HEK293 (cell line): ENCODE results near the gene NUDT13.
A peak's percentile ranks its signal among the peaks of the same experiment; 100 is the strongest.

ENCODE experiments used
- CTCF ChIP-seq: fragments of 450-650 bp; formaldehyde crosslinking; IDR thresholded peaks from 2 replicates; pipeline ENCODE4 v1.5.1; 2016; ENCODE audit warnings: missing biosample characterization, missing genetic modification characterization
- GLI4 ChIP-seq: fragments of 450-650 bp; formaldehyde crosslinking; IDR thresholded peaks from 2 replicates; pipeline ENCODE4 v1.5.1; 2016; ENCODE audit warnings: missing biosample characterization, missing genetic modification characterization
- IKZF3 ChIP-seq: fragments of 450-650 bp; IDR thresholded peaks from 2 replicates; pipeline ENCODE4 v1.5.0; 2018; ENCODE audit warnings: missing biosample characterization, mild to moderate bottlenecking, missing genetic modification characterization, moderate library complexity
- KLF17 ChIP-seq: fragments of 450-650 bp; formaldehyde crosslinking; IDR thresholded peaks from 2 replicates; pipeline ENCODE4 v1.5.1; 2016; ENCODE audit warnings: missing biosample characterization, missing genetic modification characterization
- SP2 ChIP-seq: fragments of 450-650 bp; formaldehyde crosslinking; IDR thresholded peaks from 2 replicates; pipeline ENCODE4 v1.5.1; 2016; ENCODE audit warnings: missing biosample characterization, missing genetic modification characterization
- SP3 ChIP-seq: fragments of 450-650 bp; formaldehyde crosslinking; IDR thresholded peaks from 2 replicates; pipeline ENCODE4 v1.5.1; 2016; ENCODE audit warnings: missing biosample characterization, missing genetic modification characterization
- ZNF112 ChIP-seq: fragments of 450-650 bp; formaldehyde crosslinking; IDR thresholded peaks from 2 replicates; pipeline ENCODE4 v1.5.0; 2017; ENCODE audit warnings: missing biosample characterization, missing genetic modification characterization
- ZNF16 ChIP-seq: fragments of 450-650 bp; formaldehyde crosslinking; IDR thresholded peaks from 2 replicates; pipeline ENCODE4 v1.5.1; 2016; ENCODE audit warnings: low read depth, missing biosample characterization, missing genetic modification characterization
- ZNF274 ChIP-seq, 2 experiments: fragments of 200-500 bp in 1 of 2; fragments of 450-650 bp in 1 of 2; sonication (Bioruptor generic) in 1 of 2; formaldehyde crosslinking in 1 of 2; IDR thresholded peaks; 2 replicates each; pipeline versions ENCODE4 v1.5.1 to v1.6.1; 2014 to 2016; ENCODE audit warnings: borderline replicate concordance in 1 of 2, inconsistent platforms in 1 of 2, low read length in 1 of 2, missing biosample characterization in 1 of 2, missing genetic modification characterization in 1 of 2
- ZNF280C ChIP-seq: fragments of 450-650 bp; formaldehyde crosslinking; IDR thresholded peaks from 2 replicates; pipeline ENCODE4 v1.5.1; 2016; ENCODE audit warnings: missing biosample characterization, missing genetic modification characterization
- ZNF350 ChIP-seq: fragments of 450-650 bp; formaldehyde crosslinking; IDR thresholded peaks from 2 replicates; pipeline ENCODE4 v1.5.0; 2017; ENCODE audit warnings: missing biosample characterization, mild to moderate bottlenecking, missing genetic modification characterization
- ZNF558 ChIP-seq: fragments of 450-650 bp; formaldehyde crosslinking; IDR thresholded peaks from 2 replicates; pipeline ENCODE4 v1.5.1; 2016; ENCODE audit warnings: missing biosample characterization, missing genetic modification characterization
- ZNF585B ChIP-seq: fragments of 450-650 bp; formaldehyde crosslinking; IDR thresholded peaks from 2 replicates; pipeline ENCODE4 v1.5.1; 2016; ENCODE audit warnings: missing biosample characterization, missing genetic modification characterization
- ZNF624 ChIP-seq: fragments of 450-650 bp; formaldehyde crosslinking; IDR thresholded peaks from 2 replicates; pipeline ENCODE4 v1.5.1; 2017; ENCODE audit warnings: missing biosample characterization, missing genetic modification characterization
- ZNF626 ChIP-seq: fragments of 450-650 bp; sonication (Bioruptor Pico); formaldehyde crosslinking; IDR thresholded peaks from 2 replicates; pipeline ENCODE4 v1.5.1; 2018; ENCODE audit warnings: missing biosample characterization, missing genetic modification characterization, inconsistent platforms
- ZNF654 ChIP-seq: fragments of 450-650 bp; formaldehyde crosslinking; IDR thresholded peaks from 2 replicates; pipeline ENCODE4 v1.5.1; 2016; ENCODE audit warnings: low read depth, missing biosample characterization, missing genetic modification characterization
- ZNF670 ChIP-seq: fragments of 450-650 bp; formaldehyde crosslinking; IDR thresholded peaks from 2 replicates; pipeline ENCODE4 v1.5.1; 2016; ENCODE audit warnings: missing biosample characterization, missing genetic modification characterization, low read depth
- ZNF707 ChIP-seq: fragments of 450-650 bp; formaldehyde crosslinking; IDR thresholded peaks from 2 replicates; pipeline ENCODE4 v1.5.1; 2016; ENCODE audit warnings: missing biosample characterization, missing genetic modification characterization
- ZNF837 ChIP-seq: fragments of 450-650 bp; formaldehyde crosslinking; IDR thresholded peaks from 2 replicates; pipeline ENCODE4 v1.5.1; 2016; ENCODE audit warnings: missing biosample characterization, missing genetic modification characterization
- ZSCAN23 ChIP-seq: fragments of 450-650 bp; formaldehyde crosslinking; IDR thresholded peaks from 2 replicates; pipeline ENCODE4 v1.5.1; 2016; ENCODE audit warnings: missing biosample characterization, missing genetic modification characterization
- ZXDB ChIP-seq: fragments of 450-650 bp; formaldehyde crosslinking; IDR thresholded peaks from 2 replicates; pipeline ENCODE4 v1.5.1; 2016; ENCODE audit warnings: missing biosample characterization, missing genetic modification characterization
- TF ChIP-seq, protein P1 (sequence below): fragments of 450-650 bp; formaldehyde crosslinking; IDR thresholded peaks from 2 replicates; pipeline ENCODE4 v1.5.1; 2016; ENCODE audit warnings: missing biosample characterization, missing genetic modification characterization
- TF ChIP-seq, protein P2 (sequence below): fragments of 450-650 bp; formaldehyde crosslinking; IDR thresholded peaks from 2 replicates; pipeline ENCODE4 v1.5.1; 2016; ENCODE audit warnings: missing biosample characterization, missing genetic modification characterization
- TF ChIP-seq, protein P3 (sequence below): fragments of 450-650 bp; formaldehyde crosslinking; IDR thresholded peaks from 2 replicates; pipeline ENCODE4 v1.5.1; 2017; ENCODE audit warnings: missing biosample characterization, missing genetic modification characterization

NUDT13 gene

GRCh38 chr10:73096449-73097304 is 13.6 kb upstream of the NUDT13 start, which contains the start of gene P4HA1 (continued):
- 0 out of 2 replicates have a peak, but pooled peaks have one; percentile 21 for TF ChIP-seq ZSCAN23 (tag by site-specific recombination)
- TF ChIP-seq, protein P1, sequence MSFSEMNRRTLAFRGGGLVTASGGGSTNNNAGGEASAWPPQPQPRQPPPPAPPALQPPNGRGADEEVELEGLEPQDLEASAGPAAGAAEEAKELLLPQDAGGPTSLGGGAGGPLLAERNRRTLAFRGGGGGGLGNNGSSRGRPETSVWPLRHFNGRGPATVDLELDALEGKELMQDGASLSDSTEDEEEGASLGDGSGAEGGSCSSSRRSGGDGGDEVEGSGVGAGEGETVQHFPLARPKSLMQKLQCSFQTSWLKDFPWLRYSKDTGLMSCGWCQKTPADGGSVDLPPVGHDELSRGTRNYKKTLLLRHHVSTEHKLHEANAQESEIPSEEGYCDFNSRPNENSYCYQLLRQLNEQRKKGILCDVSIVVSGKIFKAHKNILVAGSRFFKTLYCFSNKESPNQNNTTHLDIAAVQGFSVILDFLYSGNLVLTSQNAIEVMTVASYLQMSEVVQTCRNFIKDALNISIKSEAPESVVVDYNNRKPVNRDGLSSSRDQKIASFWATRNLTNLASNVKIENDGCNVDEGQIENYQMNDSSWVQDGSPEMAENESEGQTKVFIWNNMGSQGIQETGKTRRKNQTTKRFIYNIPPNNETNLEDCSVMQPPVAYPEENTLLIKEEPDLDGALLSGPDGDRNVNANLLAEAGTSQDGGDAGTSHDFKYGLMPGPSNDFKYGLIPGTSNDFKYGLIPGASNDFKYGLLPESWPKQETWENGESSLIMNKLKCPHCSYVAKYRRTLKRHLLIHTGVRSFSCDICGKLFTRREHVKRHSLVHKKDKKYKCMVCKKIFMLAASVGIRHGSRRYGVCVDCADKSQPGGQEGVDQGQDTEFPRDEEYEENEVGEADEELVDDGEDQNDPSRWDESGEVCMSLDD, result peak; percentile 86; the same call in 1 of the 2 replicates
- peak; percentile 38 for TF ChIP-seq SP2
- no peak for TF ChIP-seq ZNF350
- no peak for TF ChIP-seq ZNF558 (tag by site-specific recombination)
- TF ChIP-seq ZNF624 (tag by site-specific recombination), result no peak
- peak; percentile 74 for TF ChIP-seq KLF17 (tag by site-specific recombination)
- TF ChIP-seq ZNF707, result no peak
- no peak for TF ChIP-seq ZNF280C (tag by site-specific recombination)
- TF ChIP-seq GLI4 (tag by site-specific recombination), result 0 out of 2 replicates have a peak, but pooled peaks have one; percentile 60
- TF ChIP-seq, protein P2, sequence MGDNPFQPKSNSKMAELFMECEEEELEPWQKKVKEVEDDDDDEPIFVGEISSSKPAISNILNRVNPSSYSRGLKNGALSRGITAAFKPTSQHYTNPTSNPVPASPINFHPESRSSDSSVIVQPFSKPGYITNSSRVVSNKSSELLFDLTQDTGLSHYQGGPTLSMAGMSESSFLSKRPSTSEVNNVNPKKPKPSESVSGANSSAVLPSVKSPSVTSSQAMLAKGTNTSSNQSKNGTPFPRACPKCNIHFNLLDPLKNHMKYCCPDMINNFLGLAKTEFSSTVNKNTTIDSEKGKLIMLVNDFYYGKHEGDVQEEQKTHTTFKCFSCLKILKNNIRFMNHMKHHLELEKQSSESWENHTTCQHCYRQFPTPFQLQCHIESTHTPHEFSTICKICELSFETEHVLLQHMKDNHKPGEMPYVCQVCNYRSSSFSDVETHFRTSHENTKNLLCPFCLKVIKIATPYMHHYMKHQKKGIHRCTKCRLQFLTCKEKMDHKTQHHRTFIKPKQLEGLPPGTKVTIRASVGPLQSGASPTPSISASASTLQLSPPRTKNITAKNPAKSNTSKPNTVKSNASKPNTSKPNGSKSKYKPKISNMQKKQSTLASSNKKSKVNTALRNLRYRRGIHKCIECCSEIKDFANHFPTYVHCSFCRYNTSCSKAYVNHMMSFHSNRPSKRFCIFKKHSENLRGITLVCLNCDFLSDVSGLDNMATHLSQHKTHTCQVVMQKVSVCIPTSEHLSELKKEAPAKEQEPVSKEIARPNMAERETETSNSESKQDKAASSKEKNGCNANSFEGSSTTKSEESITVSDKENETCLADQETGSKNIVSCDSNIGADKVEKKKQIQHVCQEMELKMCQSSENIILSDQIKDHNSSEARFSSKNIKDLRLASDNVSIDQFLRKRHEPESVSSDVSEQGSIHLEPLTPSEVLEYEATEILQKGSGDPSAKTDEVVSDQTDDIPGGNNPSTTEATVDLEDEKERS (tag by site-specific recombination), result peak; percentile 27; the same call in 1 of the 2 replicates
- peak; percentile 99 for TF ChIP-seq CTCF (tag by site-specific recombination)
- peak; percentile 88 for TF ChIP-seq IKZF3 (tag by site-specific recombination)
- no peak for TF ChIP-seq ZNF670 (tag by site-specific recombination)
- no peak for TF ChIP-seq ZNF16 (tag by site-specific recombination)
- no peak for TF ChIP-seq ZNF626 (tag by site-specific recombination)
- TF ChIP-seq ZXDB (tag by site-specific recombination), result peak; percentile 100
- peak; percentile 73 for TF ChIP-seq ZNF654 (tag by site-specific recombination)
- no peak for TF ChIP-seq ZNF274 (IDR thresholded peaks at IDR 0.05; ENCODE audit: low read length)
- TF ChIP-seq ZNF274 (tag by site-specific recombination; IDR thresholded peaks at IDR 0.05; ENCODE audit: borderline replicate concordance), result no peak
- TF ChIP-seq ZNF837 (tag by site-specific recombination), result no peak; the same call in 1 of the 2 replicates
- TF ChIP-seq SP3, result peak; percentile 54; the same call in 1 of the 2 replicates
- no peak for TF ChIP-seq ZNF112
- no peak for TF ChIP-seq ZNF585B
- TF ChIP-seq, protein P3, sequence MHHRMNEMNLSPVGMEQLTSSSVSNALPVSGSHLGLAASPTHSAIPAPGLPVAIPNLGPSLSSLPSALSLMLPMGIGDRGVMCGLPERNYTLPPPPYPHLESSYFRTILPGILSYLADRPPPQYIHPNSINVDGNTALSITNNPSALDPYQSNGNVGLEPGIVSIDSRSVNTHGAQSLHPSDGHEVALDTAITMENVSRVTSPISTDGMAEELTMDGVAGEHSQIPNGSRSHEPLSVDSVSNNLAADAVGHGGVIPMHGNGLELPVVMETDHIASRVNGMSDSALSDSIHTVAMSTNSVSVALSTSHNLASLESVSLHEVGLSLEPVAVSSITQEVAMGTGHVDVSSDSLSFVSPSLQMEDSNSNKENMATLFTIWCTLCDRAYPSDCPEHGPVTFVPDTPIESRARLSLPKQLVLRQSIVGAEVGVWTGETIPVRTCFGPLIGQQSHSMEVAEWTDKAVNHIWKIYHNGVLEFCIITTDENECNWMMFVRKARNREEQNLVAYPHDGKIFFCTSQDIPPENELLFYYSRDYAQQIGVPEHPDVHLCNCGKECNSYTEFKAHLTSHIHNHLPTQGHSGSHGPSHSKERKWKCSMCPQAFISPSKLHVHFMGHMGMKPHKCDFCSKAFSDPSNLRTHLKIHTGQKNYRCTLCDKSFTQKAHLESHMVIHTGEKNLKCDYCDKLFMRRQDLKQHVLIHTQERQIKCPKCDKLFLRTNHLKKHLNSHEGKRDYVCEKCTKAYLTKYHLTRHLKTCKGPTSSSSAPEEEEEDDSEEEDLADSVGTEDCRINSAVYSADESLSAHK (tag by site-specific recombination), result no peak
